SK-N-SH treated with all-trans-retinoic acid at 6 μM for 48 hours (cell line): ENCODE data around the gene PKDREJ.

Experiments used
- ARNTL ChIP-seq: fragments of 450-650 bp; formaldehyde crosslinking; IDR thresholded peaks from 2 replicates; pipeline ENCODE4 v1.5.0; 2020; ENCODE audit warnings: low read depth, mild to moderate bottlenecking, moderate library complexity, borderline replicate concordance
- BACH2 ChIP-seq: fragments of 250-450 bp; sonication (Bioruptor Pico); IDR thresholded peaks from 2 replicates; pipeline ENCODE4 v1.9.0; 2021; ENCODE audit warnings: mild to moderate bottlenecking, borderline replicate concordance
- GLIS3 ChIP-seq: fragments of 250-450 bp; sonication (Bioruptor Pico); IDR thresholded peaks from 2 replicates; pipeline ENCODE4 v1.5.0; 2020; ENCODE audit warnings: mild to moderate bottlenecking, moderate library complexity
- ISL1 ChIP-seq: fragments of 250-450 bp; sonication (Bioruptor Pico); IDR thresholded peaks from 2 replicates; pipeline ENCODE4 v2.1.2; 2022; ENCODE audit warnings: mild to moderate bottlenecking, moderate library complexity
- OSR1 ChIP-seq: fragments of 250-450 bp; sonication (Bioruptor Pico); IDR thresholded peaks from 2 replicates; pipeline ENCODE4 v1.8.0; 2022; ENCODE audit warnings: moderate library complexity, mild to moderate bottlenecking, inconsistent platforms
- PATZ1 ChIP-seq: fragments of 250-450 bp; sonication (Bioruptor Pico); IDR thresholded peaks from 2 replicates; pipeline ENCODE4 v1.8.0; 2020; ENCODE audit warnings: mild to moderate bottlenecking, moderate library complexity, borderline replicate concordance
- SNAI2 ChIP-seq: fragments of 250-450 bp; sonication (Bioruptor Pico); IDR thresholded peaks from 2 replicates; pipeline ENCODE4 v1.5.0; 2020; ENCODE audit warnings: mild to moderate bottlenecking, moderate library complexity
- TCF4 ChIP-seq: fragments of 250-450 bp; sonication (Bioruptor Pico); IDR thresholded peaks from 2 replicates; pipeline ENCODE4 v1.8.0; 2021; ENCODE audit warnings: mild to moderate bottlenecking, moderate library complexity, borderline replicate concordance
- ZNF565 ChIP-seq: fragments of 450-650 bp; formaldehyde crosslinking; conservative IDR thresholded peaks from 2 replicates; pipeline ENCODE4 v1.5.0; 2020; ENCODE audit warnings: low read depth, mild to moderate bottlenecking, moderate library complexity
- ZNF70 ChIP-seq: fragments of 450-650 bp; formaldehyde crosslinking; IDR thresholded peaks from 2 replicates; pipeline ENCODE4 v1.5.0; 2020; ENCODE audit warnings: mild to moderate bottlenecking, moderate library complexity
- ZNF8 ChIP-seq: fragments of 450-650 bp; formaldehyde crosslinking; IDR thresholded peaks from 2 replicates; pipeline ENCODE4 v1.5.0; 2020; ENCODE audit warnings: mild to moderate bottlenecking, moderate library complexity
- TF ChIP-seq, protein P1 (sequence below): fragments of 250-450 bp; sonication (Bioruptor Pico); IDR thresholded peaks from 2 replicates; pipeline ENCODE4 v1.5.1; 2020; ENCODE audit warnings: low read depth, mild to moderate bottlenecking, moderate library complexity

DNA sequence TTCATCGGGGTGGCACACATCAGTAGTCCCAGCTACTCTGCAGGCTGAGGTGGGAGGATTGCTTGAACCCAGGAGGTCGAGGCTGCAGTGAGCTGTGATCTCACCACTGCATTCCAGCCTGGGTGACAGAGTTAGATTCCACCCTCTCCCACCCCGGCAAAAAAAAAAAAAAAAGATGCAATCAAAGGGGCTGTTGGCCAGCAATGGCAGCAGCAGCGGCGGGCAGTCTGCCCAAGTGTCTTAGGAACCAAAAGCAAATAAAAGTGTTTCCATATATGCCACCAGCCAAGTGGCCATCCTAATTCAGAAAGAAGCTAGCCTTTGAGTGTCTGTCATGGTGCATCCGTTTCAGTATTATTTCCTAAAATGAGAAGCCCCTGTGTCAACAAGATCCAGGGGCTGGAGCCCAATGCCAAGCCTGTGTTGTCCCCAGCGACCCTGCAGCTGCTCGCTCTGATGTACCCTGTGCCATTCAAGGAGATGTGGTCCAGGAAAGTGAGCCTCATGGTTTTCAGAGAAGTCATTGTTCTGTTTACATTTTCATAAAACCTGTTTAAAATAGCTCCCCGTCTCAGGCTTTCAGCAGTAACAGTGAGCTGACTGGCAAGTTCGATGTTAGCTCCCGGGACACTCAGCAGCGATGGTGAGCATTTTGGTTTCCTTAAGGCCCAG, 25.6 kb downstream of the PKDREJ start:
- TF ChIP-seq ZNF70 (CRISPR knock-in tag) (no peak), GLIS3 (no peak), SNAI2 (CRISPR knock-in tag) (no peak), ARNTL (no peak), BACH2 (no peak), ZNF8 (no peak), ISL1 (no peak), ZNF565 (CRISPR knock-in tag) (no peak), OSR1 (CRISPR knock-in tag) (no peak), TCF4 (CRISPR knock-in tag) (no peak), PATZ1 (CRISPR knock-in tag) (no peak)
- TF ChIP-seq, protein P1, sequence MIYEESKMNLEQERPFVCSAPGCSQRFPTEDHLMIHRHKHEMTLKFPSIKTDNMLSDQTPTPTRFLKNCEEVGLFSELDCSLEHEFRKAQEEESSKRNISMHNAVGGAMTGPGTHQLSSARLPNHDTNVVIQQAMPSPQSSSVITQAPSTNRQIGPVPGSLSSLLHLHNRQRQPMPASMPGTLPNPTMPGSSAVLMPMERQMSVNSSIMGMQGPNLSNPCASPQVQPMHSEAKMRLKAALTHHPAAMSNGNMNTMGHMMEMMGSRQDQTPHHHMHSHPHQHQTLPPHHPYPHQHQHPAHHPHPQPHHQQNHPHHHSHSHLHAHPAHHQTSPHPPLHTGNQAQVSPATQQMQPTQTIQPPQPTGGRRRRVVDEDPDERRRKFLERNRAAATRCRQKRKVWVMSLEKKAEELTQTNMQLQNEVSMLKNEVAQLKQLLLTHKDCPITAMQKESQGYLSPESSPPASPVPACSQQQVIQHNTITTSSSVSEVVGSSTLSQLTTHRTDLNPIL (CRISPR knock-in tag) = no peak
